GM10266 (cell line): ENCODE measurements around the gene PTTG1IP2.
A peak's percentile ranks its signal among the peaks of the same experiment; 100 is the strongest.

Experiments used
- DNase-seq: peaks from one replicate; pipeline ENCODE4 v3.0.0; 2012; ENCODE audit errors: extremely low spot score
- CTCF ChIP-seq: IDR thresholded peaks from 2 replicates; pipeline ENCODE4 v1.5.1; 2012; ENCODE audit warnings: mild to moderate bottlenecking, low read depth; ENCODE audit not compliant: control insufficient read depth, insufficient read depth; ENCODE audit errors: missing control alignments

Gene PTTG1IP2

GRCh38 chr7:90530263-90530662 lies 60.8 kb downstream of the PTTG1IP2 start:
- TF ChIP-seq CTCF: no peak
- no peak for DNase-seq

GRCh38 chr7:90532231-90532929 lies 62.9 kb downstream of the PTTG1IP2 start:
- TF ChIP-seq CTCF: no peak
- DNase-seq: peak; percentile 12

GRCh38 chr7:90536449-90536848 lies 67.0 kb downstream of the PTTG1IP2 start:
- TF ChIP-seq CTCF: no peak
- no peak for DNase-seq

GRCh38 chr7:90538405-90538804 lies 69.0 kb downstream of the PTTG1IP2 start:
- no peak for TF ChIP-seq CTCF
- no peak for DNase-seq

- no peak for TF ChIP-seq CTCF
- DNase-seq: no peak
Observed at GRCh38 chr7:90540406-90540805, 71.0 kb downstream of the PTTG1IP2 start.

GRCh38 chr7:90551036-90551435 lies 81.6 kb downstream of the PTTG1IP2 start:
- no peak for DNase-seq
- no peak for TF ChIP-seq CTCF

- TF ChIP-seq CTCF: no peak
- no peak for DNase-seq
Observed at GRCh38 chr7:90552521-90552920, 83.1 kb downstream of the PTTG1IP2 start.
